ENCODE measurements around the gene PRPSAP2. TPM values are rescaled to one million over a fixed set of nuclear protein-coding genes. Genes with fewer than 3 reads are reported as not detected.

Gene PRPSAP2
- polyA plus RNA-seq, 1 experiment: 13.0 TPM

GRCh38 chr17:18961634-18962493, 103.9 kb downstream of the PRPSAP2 start:
- CTCF ChIA-PET: interaction anchor here (0.6 to 2.2 kb wide), 17 partner anchors 8 to 145 kb away, joined by 3 to 14 read pairs (median 4); partner anchors contain the start of gene SLC5A10
- DNase-seq (ENCODE audit: low read depth): no peak
- no peak for TF ChIP-seq CTCF (IDR thresholded peaks at IDR 0.05; ENCODE audit: insufficient read depth, low read depth, low read length)
- POLR2A ChIA-PET: no interaction called here
- H3K4me3 ChIP-seq (ENCODE audit: low read depth, low read length): no peak overlapping the region
- no peaks in the 10 kb centered on the region for H3K27me3 ChIP-seq (ENCODE audit: control insufficient read depth, insufficient read depth, low read length)
- no peaks in the 10 kb centered on the region for H3K36me3 ChIP-seq (ENCODE audit: control insufficient read depth, insufficient read depth, low read length)

DNA sequence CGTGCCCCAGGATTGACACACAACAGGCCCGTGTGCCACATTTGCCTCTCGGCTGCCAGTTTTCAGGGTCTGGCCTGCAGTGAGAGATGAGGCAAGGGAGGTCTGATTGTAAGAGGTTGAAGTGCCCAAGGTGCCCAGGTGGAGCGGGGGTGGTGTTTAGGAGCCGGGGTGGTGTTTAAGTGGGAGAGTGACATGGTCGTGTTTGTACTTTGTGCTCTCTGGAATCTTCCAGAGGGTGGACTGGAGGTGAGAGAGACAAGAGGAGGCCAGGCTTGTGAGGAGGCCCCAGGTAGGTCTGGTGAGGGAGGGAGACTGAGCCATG, 104.5 kb downstream of the PRPSAP2 start:
- no peak for DNase-seq (ENCODE audit: low read depth)
- no peak for TF ChIP-seq CTCF (IDR thresholded peaks at IDR 0.05; ENCODE audit: insufficient read depth, low read depth, low read length)
- Histone ChIP-seq H3K27me3 (ENCODE audit: control insufficient read depth, insufficient read depth, low read length) (no peaks in the 10 kb centered on the region), H3K4me3 (ENCODE audit: low read depth, low read length) (no peak overlapping the region), H3K36me3 (ENCODE audit: control insufficient read depth, insufficient read depth, low read length) (no peaks in the 10 kb centered on the region)
- ChIA-PET CTCF (interaction anchor here (0.7 to 1.1 kb wide), 2 partner anchors 13 to 45 kb away, joined by 3 read pairs; no protein-coding TSS in a partner anchor), POLR2A (no interaction called here)

- no peaks in the 10 kb centered on the region for H3K27me3 ChIP-seq (ENCODE audit: control insufficient read depth, insufficient read depth, low read length)
- no peak for TF ChIP-seq CTCF (IDR thresholded peaks at IDR 0.05; ENCODE audit: insufficient read depth, low read depth, low read length)
- CTCF ChIA-PET: interaction anchor here (0.5 to 1.1 kb wide), 4 partner anchors 12 to 145 kb away, joined by 3 read pairs; partner anchors contain the start of gene FAM83G
- no peak overlapping the region for H3K4me3 ChIP-seq (ENCODE audit: low read depth, low read length)
- DNase-seq (ENCODE audit: low read depth): no peak
- POLR2A ChIA-PET: no interaction called here
- no peaks in the 10 kb centered on the region for H3K36me3 ChIP-seq (ENCODE audit: control insufficient read depth, insufficient read depth, low read length)
These were observed 105.4 kb downstream of the PRPSAP2 start for GRCh38 chr17:18963126-18964017.

DNA sequence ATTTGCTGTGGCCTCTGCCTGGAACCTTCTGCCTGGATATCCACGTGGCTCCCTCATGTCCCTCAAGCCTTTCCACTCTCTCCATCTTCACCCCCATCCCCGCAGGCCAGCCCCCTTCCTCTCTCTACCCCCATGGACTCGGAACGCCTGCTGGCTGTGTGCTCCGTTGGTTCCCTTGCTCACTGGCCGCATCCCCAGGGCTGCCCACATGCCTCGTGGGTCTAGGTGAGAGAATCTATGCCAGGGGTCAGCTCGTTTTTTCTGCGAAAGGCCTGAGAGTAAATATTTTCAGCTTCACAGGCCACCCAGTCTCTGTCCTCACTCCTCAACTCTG, 106.1 kb downstream of the PRPSAP2 start:
- POLR2A ChIA-PET: no interaction called here
- no peak for TF ChIP-seq CTCF (IDR thresholded peaks at IDR 0.05; ENCODE audit: insufficient read depth, low read depth, low read length)
- Histone ChIP-seq H3K4me3 (ENCODE audit: low read depth, low read length) (no peak overlapping the region), H3K27me3 (ENCODE audit: control insufficient read depth, insufficient read depth, low read length) (no peaks in the 10 kb centered on the region), H3K36me3 (ENCODE audit: control insufficient read depth, insufficient read depth, low read length) (no peaks in the 10 kb centered on the region)
- no peak for DNase-seq (ENCODE audit: low read depth)
- CTCF ChIA-PET: no interaction called here

GRCh38 chr17:18964550-18964949, 106.6 kb downstream of the PRPSAP2 start:
- H3K4me3 ChIP-seq (ENCODE audit: low read depth, low read length): no peak overlapping the region
- no peak for DNase-seq (ENCODE audit: low read depth)
- ChIA-PET CTCF (no interaction called here), POLR2A (no interaction called here)
- TF ChIP-seq CTCF (IDR thresholded peaks at IDR 0.05; ENCODE audit: insufficient read depth, low read depth, low read length): no peak
- H3K27me3 ChIP-seq (ENCODE audit: control insufficient read depth, insufficient read depth, low read length): no peaks in the 10 kb centered on the region
- H3K36me3 ChIP-seq (ENCODE audit: control insufficient read depth, insufficient read depth, low read length): no peaks in the 10 kb centered on the region
